Measurements from ENCODE around the gene IFI27L1.

GRCh38 chr14:94040247-94040646 lies 40.9 kb upstream of the IFI27L1 start:
- TF ChIP-seq CTCF (IDR thresholded peaks at IDR 0.05): no peak
- TF ChIP-seq POLR2A (IDR thresholded peaks at IDR 0.05): no peak
- TF ChIP-seq POLR2AphosphoS5 (IDR thresholded peaks at IDR 0.05): no peak
